OCI-LY1 (cell line): Measurements from ENCODE around the gene SLC24A4.

Experiments
- H2AFZ ChIP-seq: fragments of 200-600 bp; sonication (generic), shearing (Covaris generic); 2 replicates; pipeline ENCODE4 v1.6.0; 2014; ENCODE audit warnings: antibody characterized with exemption, mild to moderate bottlenecking, low read length
- H3F3A ChIP-seq: fragments of 200-600 bp; sonication (generic), shearing (Covaris generic); 2 replicates; pipeline ENCODE4 v1.6.0; 2014; ENCODE audit warnings: mild to moderate bottlenecking, antibody characterized with exemption, low read length, moderate library complexity; ENCODE audit not compliant: insufficient read depth
- H3K27ac ChIP-seq: fragments of 200-600 bp; sonication (generic); 2 replicates; pipeline ENCODE4 v1.5.1; 2014; ENCODE audit warnings: low read length, mixed run types, mild to moderate bottlenecking, low read depth; ENCODE audit not compliant: poor library complexity, severe bottlenecking
- H3K27me3 ChIP-seq: fragments of 200-600 bp; sonication (generic); 2 replicates; pipeline ENCODE4 v1.6.0; 2014; ENCODE audit warnings: antibody characterized with exemption, mild to moderate bottlenecking, low read length, moderate library complexity; ENCODE audit not compliant: insufficient read depth
- H3K36me3 ChIP-seq: fragments of 200-600 bp; sonication (generic); 2 replicates; pipeline ENCODE4 v1.6.1; 2014; ENCODE audit warnings: mild to moderate bottlenecking, antibody characterized with exemption, low read length, moderate library complexity, mixed read lengths; ENCODE audit not compliant: insufficient read depth
- H3K4me1 ChIP-seq: fragments of 200-600 bp; sonication (generic); 2 replicates; pipeline ENCODE4 v1.5.1; 2014; ENCODE audit warnings: mild to moderate bottlenecking, low read length, moderate library complexity; ENCODE audit not compliant: insufficient read depth, severe bottlenecking
- H3K4me2 ChIP-seq: fragments of 200-600 bp; sonication (generic), shearing (Covaris generic); 2 replicates; pipeline ENCODE4 v1.6.1; 2014; ENCODE audit warnings: low read length
- H3K4me3 ChIP-seq: fragments of 200-600 bp; sonication (generic); 2 replicates; pipeline ENCODE4 v1.5.1; 2014; ENCODE audit warnings: low read length, low read depth, mild to moderate bottlenecking, mixed read lengths; ENCODE audit not compliant: poor library complexity, severe bottlenecking
- H3K79me2 ChIP-seq: fragments of 200-600 bp; shearing (Covaris generic); 2 replicates; pipeline ENCODE4 v1.6.1; 2016; ENCODE audit warnings: mixed run types, low read length, mixed read lengths; ENCODE audit not compliant: insufficient read depth
- H3K9ac ChIP-seq: fragments of 200-600 bp; sonication (generic), shearing (Covaris generic); 2 replicates; pipeline ENCODE4 v1.6.1; 2014; ENCODE audit warnings: mild to moderate bottlenecking, low read length, mixed read lengths
- H3K9me2 ChIP-seq: fragments of 200-600 bp; sonication (generic), shearing (Covaris generic); 2 replicates; pipeline ENCODE4 v1.6.1; 2014; ENCODE audit warnings: low read depth, mild to moderate bottlenecking, low read length, mixed read lengths
- H3K9me3 ChIP-seq: fragments of 200-600 bp; shearing (Covaris generic); 2 replicates; pipeline ENCODE4 v1.6.1; 2014; ENCODE audit warnings: low read length, mixed read lengths
- H4K20me1 ChIP-seq: fragments of 200-600 bp; sonication (generic), shearing (Covaris generic); 2 replicates; pipeline ENCODE4 v1.6.0; 2016; ENCODE audit warnings: mild to moderate bottlenecking, low read length; ENCODE audit not compliant: insufficient read depth
- EZH2 ChIP-seq: fragments of 200-600 bp; sonication (generic), shearing (Covaris generic); IDR thresholded peaks from 2 replicates; pipeline ENCODE4 v1.8.0; 2017; ENCODE audit warnings: borderline replicate concordance, mixed run types, mild to moderate bottlenecking, antibody characterized with exemption, low read length, moderate library complexity, mixed read lengths
- TF ChIP-seq, protein P1 (sequence below): fragments of 200-600 bp; sonication (generic), shearing (Covaris generic); IDR thresholded peaks from 2 replicates; pipeline ENCODE4 v1.5.1; 2017; ENCODE audit warnings: mild to moderate bottlenecking, antibody characterized with exemption, low read length, moderate library complexity, mixed read lengths

The SLC24A4 gene

DNA sequence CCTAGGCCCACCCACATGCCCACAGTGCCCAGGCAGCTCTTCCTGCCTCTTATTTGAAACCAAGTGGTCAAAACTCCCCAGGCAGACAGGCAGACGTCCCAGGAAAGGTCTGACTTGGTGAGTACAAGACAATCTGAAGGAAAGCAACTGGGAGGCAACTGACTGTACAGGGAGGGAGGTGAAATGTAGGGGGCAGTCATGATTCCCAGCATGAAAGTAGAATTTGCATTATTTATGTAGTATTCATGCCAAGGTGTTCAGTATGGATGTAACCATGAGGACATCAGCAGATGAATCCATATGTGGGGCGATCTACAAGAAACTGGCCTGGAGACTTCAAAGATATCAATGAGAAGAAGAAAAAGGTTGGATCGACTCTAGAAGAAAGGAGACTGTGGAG is 46.1 kb downstream of the SLC24A4 start:
- Histone ChIP-seq H3K79me2 (no peaks in the 10 kb centered on the region), H3K9ac (no peak overlapping the region), H3K4me2 (no peak overlapping the region), H3K27me3 (no peaks in the 10 kb centered on the region), H3K36me3 (no peaks in the 10 kb centered on the region), H4K20me1 (no peaks in the 10 kb centered on the region), H3F3A (no peaks in the 10 kb centered on the region), H3K9me3 (no peaks in the 10 kb centered on the region), H3K4me3 (no peak overlapping the region), H3K9me2 (no peaks in the 10 kb centered on the region), H2AFZ (no peak overlapping the region), H3K27ac (no peak overlapping the region), H3K4me1 (no peaks in the 10 kb centered on the region)
- TF ChIP-seq, protein P1, sequence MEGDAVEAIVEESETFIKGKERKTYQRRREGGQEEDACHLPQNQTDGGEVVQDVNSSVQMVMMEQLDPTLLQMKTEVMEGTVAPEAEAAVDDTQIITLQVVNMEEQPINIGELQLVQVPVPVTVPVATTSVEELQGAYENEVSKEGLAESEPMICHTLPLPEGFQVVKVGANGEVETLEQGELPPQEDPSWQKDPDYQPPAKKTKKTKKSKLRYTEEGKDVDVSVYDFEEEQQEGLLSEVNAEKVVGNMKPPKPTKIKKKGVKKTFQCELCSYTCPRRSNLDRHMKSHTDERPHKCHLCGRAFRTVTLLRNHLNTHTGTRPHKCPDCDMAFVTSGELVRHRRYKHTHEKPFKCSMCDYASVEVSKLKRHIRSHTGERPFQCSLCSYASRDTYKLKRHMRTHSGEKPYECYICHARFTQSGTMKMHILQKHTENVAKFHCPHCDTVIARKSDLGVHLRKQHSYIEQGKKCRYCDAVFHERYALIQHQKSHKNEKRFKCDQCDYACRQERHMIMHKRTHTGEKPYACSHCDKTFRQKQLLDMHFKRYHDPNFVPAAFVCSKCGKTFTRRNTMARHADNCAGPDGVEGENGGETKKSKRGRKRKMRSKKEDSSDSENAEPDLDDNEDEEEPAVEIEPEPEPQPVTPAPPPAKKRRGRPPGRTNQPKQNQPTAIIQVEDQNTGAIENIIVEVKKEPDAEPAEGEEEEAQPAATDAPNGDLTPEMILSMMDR: no peak
- no peak for TF ChIP-seq EZH2

DNA sequence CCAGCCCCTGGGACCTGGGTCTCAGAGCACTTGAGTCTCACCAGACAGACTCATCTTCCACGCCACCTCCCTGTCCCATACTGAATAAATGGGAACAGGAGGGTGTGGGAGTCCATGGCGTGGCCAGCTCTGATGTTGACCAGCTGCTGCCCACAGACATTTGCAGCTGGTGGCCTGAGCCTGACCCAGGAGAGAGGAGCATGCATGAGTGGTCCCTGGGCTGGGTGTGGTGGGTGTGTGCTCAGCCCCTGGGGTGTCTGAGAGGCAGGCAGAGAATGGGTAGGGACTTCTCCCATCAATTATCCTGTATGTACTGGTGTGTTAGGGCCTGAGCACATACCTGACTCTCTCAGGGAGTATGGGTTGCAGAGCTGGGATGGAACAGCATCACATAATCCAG is 49.3 kb downstream of the SLC24A4 start:
- no peak overlapping the region for H3K27ac ChIP-seq
- no peaks in the 10 kb centered on the region for H4K20me1 ChIP-seq
- H3K4me1 ChIP-seq: no peaks in the 10 kb centered on the region
- no peaks in the 10 kb centered on the region for H3K79me2 ChIP-seq
- H2AFZ ChIP-seq: no peak overlapping the region
- H3K9me3 ChIP-seq: no peaks in the 10 kb centered on the region
- H3K4me2 ChIP-seq: no peak overlapping the region
- TF ChIP-seq, protein P1: no peak
- TF ChIP-seq EZH2: no peak
- no peak overlapping the region for H3K9ac ChIP-seq
- H3K27me3 ChIP-seq: 0 out of 2 replicates have a peak, but pooled peaks cover 2% of the 10 kb centered on the region
- H3K36me3 ChIP-seq: no peaks in the 10 kb centered on the region
- H3F3A ChIP-seq: no peaks in the 10 kb centered on the region
- no peaks in the 10 kb centered on the region for H3K9me2 ChIP-seq
- no peak overlapping the region for H3K4me3 ChIP-seq

DNA sequence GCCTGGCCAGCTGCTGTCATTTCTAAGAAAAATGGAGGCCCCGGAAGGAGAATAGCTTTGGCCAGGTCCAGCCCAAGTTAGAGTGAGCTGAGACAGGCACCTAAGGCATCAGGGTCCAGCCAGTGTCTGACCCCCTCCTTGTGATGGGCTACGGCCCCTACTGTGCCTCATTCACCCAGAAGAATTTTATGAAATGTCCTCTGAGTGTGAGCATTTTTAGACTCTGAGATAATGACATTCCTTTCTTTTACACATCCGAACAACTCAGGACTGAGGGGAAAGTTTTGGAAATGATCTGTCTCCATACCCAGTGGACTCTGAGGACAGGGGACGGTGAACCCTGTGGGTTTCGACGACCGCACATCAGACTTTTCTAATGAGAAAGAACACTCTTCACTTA is 50.4 kb downstream of the SLC24A4 start:
- no peak for TF ChIP-seq EZH2
- TF ChIP-seq, protein P1: no peak
- no peak overlapping the region for H2AFZ ChIP-seq
- H3K27ac ChIP-seq: no peak overlapping the region
- H3K79me2 ChIP-seq: no peaks in the 10 kb centered on the region
- no peak overlapping the region for H3K4me2 ChIP-seq
- H3K9ac ChIP-seq: no peak overlapping the region
- no peaks in the 10 kb centered on the region for H3K4me1 ChIP-seq
- H3K27me3 ChIP-seq: 0 out of 2 replicates have a peak, but pooled peaks cover 2% of the 10 kb centered on the region
- H3K9me3 ChIP-seq: no peaks in the 10 kb centered on the region
- H3F3A ChIP-seq: no peaks in the 10 kb centered on the region
- no peaks in the 10 kb centered on the region for H3K36me3 ChIP-seq
- H3K9me2 ChIP-seq: no peaks in the 10 kb centered on the region
- no peaks in the 10 kb centered on the region for H4K20me1 ChIP-seq
- H3K4me3 ChIP-seq: no peak overlapping the region
